OCI-LY3 (cell line): ENCODE data around the gene OSBPL3.
A peak's percentile ranks its signal among the peaks of the same experiment; 100 is the strongest.

ENCODE experiments used
- H2AFZ ChIP-seq: fragments of 200-600, 300-600 bp; shearing (Covaris generic); 2 replicates; pipeline ENCODE4 v1.6.0; 2014; ENCODE audit warnings: antibody characterized with exemption, low read depth, low read length
- H3K27ac ChIP-seq: fragments of 200-600, 300-600 bp; sonication (generic); 2 replicates; pipeline ENCODE4 v1.5.1; 2014; ENCODE audit warnings: mild to moderate bottlenecking, low read length, moderate library complexity, mixed read lengths
- H3K27me3 ChIP-seq: fragments of 200-600, 300-600 bp; sonication (generic); 2 replicates; pipeline ENCODE4 v1.6.1; 2014; ENCODE audit warnings: low read depth, low read length, mixed read lengths
- H3K36me3 ChIP-seq: fragments of 200-600, 300-600 bp; sonication (generic); replicated peaks from 2 replicates; pipeline ENCODE3; 2014; ENCODE audit warnings: low read depth, low read length, mixed read lengths
- H3K4me1 ChIP-seq: fragments of 300-600, 200-600 bp; sonication (generic); 2 replicates; pipeline ENCODE4 v1.6.1; 2014; ENCODE audit warnings: low read length, mixed read lengths
- H3K4me2 ChIP-seq: fragments of 200-600, 300-600 bp; sonication (generic); 2 replicates; pipeline ENCODE4 v1.6.1; 2014; ENCODE audit warnings: low read length, mixed read lengths
- H3K4me3 ChIP-seq: fragments of 300-600, 200-600 bp; sonication (generic); 2 replicates; pipeline ENCODE4 v1.5.1; 2014; ENCODE audit warnings: antibody characterized with exemption, mild to moderate bottlenecking, low read length, moderate library complexity
- H3K79me2 ChIP-seq: fragments of 300-600, 200-600 bp; shearing (Covaris generic); 2 replicates; pipeline ENCODE4 v1.6.1; 2014; ENCODE audit warnings: mild to moderate bottlenecking, low read length, mixed read lengths
- H3K9ac ChIP-seq: fragments of 300-600, 200-600 bp; shearing (Covaris generic); 2 replicates; pipeline ENCODE4 v1.6.0; 2014; ENCODE audit warnings: mild to moderate bottlenecking, low read length, moderate library complexity
- H3K9me3 ChIP-seq: fragments of 200-600, 300-600 bp; shearing (Covaris generic); 2 replicates; pipeline ENCODE4 v1.6.1; 2014; ENCODE audit warnings: low read length, mixed read lengths; ENCODE audit not compliant: insufficient read depth
- H4K20me1 ChIP-seq: fragments of 200-600, 300-600 bp; sonication (generic); 2 replicates; pipeline ENCODE4 v1.6.1; 2016; ENCODE audit warnings: low read length, mixed read lengths; ENCODE audit not compliant: insufficient read depth
- EZH2phosphoT487 ChIP-seq: fragments of 200-600 bp; shearing (Covaris generic); IDR thresholded peaks from 2 replicates; pipeline ENCODE4 v1.6.1; 2018; ENCODE audit warnings: antibody characterized with exemption, mixed run types, low read depth
- TF ChIP-seq, protein P1 (sequence below): fragments of 200-600, 300-600 bp; sonication (generic); IDR thresholded peaks from 2 replicates; pipeline ENCODE4 v1.5.1; 2014; ENCODE audit warnings: antibody characterized with exemption, low read length, low read depth

The OSBPL3 gene

DNA sequence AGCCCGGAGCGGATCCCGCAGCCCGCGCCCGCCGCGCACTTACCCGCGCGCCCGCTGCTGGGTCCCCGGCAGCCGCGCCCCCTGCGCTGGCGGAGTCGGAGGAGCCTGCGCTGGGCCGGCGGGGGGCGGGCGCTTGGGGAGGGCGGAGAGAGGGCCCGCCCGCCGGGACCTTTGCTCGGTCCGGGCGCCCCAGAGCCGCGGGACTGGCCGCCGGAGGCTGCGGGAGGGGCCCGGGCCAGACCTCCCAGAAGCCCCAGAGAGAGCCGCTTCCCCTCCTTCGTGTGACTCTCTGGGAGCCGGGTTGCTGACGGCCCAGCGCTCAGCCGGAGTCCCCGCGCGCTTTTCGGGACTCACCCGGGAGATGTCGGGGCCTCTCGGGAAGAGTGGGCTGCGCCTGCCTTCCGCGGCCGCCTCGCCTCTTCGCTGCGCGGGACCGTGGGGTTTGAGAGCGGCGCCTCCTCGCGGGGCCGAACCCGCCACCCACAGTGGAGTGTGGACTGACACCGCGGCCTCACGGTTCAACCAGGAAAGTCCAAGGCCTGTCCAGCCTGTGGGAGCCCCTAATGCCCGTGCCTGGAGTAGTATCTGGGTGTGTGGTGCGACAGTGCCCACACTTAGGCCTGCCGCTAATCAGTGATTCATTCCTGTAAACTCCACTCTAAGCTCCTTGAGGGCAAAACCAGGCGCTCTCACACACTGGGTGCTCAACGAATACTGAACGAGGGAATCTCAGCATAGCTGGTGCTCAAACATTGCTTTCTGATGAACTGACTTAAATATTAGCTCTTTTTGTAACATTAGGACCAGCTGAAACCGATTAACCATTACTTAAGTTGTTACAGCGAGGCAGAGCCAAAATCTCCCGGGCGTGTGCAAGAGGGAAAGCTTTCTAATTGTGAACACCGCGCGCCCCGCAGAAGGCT lies 222.4 kb downstream of the OSBPL3 start, which contains the start of gene GSDME:
Gene GSDME, minus strand, starts transcription at position 112 of the 923 bp plus-strand sequence. CDS start 7,690 bp downstream, outside the sequence.
- Histone ChIP-seq H3K9ac (peak within 1 kb of the TSS; percentile 55), H3K4me3 (peak within 1 kb of the TSS; percentile 76), H3K4me1 (peaks cover 17% of the 10 kb centered on the region), H4K20me1 (no peaks in the 10 kb centered on the region), H2AFZ (peak within 1 kb of the TSS; percentile 77), H3K9me3 (no peaks in the 10 kb centered on the region), H3K79me2 (no peaks in the 10 kb centered on the region), H3K27ac (no peak within 1 kb of the TSS), H3K27me3 (no peaks in the 10 kb centered on the region; the same call in 1 of the 2 replicates), H3K4me2 (peak within 1 kb of the TSS; percentile 99), H3K36me3 (no peaks in the 10 kb centered on the region)
- no peak for TF ChIP-seq EZH2phosphoT487
- TF ChIP-seq, protein P1, sequence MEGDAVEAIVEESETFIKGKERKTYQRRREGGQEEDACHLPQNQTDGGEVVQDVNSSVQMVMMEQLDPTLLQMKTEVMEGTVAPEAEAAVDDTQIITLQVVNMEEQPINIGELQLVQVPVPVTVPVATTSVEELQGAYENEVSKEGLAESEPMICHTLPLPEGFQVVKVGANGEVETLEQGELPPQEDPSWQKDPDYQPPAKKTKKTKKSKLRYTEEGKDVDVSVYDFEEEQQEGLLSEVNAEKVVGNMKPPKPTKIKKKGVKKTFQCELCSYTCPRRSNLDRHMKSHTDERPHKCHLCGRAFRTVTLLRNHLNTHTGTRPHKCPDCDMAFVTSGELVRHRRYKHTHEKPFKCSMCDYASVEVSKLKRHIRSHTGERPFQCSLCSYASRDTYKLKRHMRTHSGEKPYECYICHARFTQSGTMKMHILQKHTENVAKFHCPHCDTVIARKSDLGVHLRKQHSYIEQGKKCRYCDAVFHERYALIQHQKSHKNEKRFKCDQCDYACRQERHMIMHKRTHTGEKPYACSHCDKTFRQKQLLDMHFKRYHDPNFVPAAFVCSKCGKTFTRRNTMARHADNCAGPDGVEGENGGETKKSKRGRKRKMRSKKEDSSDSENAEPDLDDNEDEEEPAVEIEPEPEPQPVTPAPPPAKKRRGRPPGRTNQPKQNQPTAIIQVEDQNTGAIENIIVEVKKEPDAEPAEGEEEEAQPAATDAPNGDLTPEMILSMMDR, result no peak

DNA sequence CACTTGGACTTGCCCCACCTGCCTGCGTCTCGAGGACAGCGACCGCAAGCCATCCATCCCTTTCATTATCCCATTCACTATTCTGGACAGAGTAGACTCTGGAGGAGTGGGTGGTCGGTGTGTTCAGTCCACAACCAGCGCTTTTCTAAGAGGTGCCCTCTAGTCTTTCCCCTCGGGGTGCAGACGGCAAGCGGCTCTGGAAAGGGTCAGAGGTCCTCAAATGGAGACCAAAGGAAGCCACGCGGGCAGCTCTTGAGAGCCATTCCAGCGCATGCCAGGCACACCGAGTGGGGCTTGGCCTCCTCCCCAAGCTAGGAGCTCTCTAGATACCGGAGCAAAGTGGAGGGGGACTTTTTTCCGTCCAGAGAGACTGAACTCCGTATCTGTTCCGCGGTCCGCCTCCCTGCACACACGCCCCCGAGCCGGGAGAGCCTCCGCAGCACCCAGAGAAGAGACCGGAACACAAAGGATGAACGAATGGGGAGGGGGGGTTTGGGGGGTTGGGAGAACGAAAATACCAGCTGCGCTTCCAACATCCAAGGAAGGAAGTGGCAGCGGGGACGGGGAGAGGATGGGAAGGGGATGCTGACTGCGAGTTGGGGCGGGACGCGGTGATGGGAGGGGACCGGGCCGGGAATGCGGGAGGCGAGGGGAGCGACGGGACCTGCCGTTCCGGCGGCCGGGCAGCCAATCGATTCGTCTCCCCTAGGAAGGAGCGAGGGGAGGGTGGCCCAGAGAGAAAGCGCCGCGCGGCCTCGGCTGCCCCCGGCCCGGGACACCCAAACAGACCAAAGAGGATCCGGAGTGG lies 223.2 kb downstream of the OSBPL3 start:
- Histone ChIP-seq H3K4me1 (peaks cover 17% of the 10 kb centered on the region), H3K27me3 (no peaks in the 10 kb centered on the region; the same call in 1 of the 2 replicates), H3K4me3 (peak overlapping the region; percentile 76), H3K79me2 (no peaks in the 10 kb centered on the region), H3K4me2 (peak overlapping the region; percentile 99), H2AFZ (peak overlapping the region; percentile 52; the same call in 1 of the 2 replicates), H3K36me3 (no peaks in the 10 kb centered on the region), H3K27ac (no peak overlapping the region), H4K20me1 (no peaks in the 10 kb centered on the region), H3K9ac (peak overlapping the region; percentile 55), H3K9me3 (no peaks in the 10 kb centered on the region)
- TF ChIP-seq, protein P1, result no peak
- no peak for TF ChIP-seq EZH2phosphoT487

DNA sequence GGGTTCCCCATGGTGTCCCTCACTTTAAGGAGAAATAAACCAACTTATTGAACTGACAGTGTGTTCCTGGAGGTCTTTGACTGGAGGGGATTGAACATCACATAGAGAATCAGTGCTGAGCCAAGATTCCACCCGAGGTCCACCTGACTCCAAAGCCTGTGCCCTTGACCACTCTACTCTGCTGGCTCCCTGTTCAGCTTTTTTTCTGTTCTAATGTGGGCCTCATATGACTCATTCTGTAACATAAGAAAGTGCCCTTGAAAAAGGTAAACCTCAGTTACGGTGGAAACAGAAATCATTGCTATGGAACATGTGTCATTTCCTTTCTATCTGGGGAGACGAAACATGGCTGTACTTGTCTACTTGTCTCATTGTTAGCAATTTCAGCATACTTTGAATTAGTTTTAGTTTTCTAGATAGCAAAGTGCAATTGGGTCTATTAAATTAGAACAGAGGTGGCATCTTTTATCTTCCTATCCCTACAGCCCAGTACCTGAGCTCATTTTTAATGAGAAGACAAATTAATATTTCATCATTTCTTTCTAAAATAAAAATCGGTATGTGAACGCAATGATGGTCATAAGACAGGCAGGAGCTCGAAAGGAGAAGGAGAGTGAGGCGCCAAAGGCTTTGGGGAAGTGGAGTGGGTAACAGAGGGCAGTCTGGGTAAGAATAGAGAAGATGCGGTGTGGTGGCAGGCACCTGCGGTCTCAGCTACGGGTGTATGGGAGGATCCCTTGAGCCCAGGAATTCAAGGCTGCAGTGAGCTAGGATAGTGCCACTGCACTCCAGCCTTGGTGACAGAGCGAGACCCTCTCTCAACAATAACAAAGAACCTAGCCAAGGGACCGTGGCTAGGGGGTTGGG lies 224.2 kb downstream of the OSBPL3 start:
- no peaks in the 10 kb centered on the region; the same call in 1 of the 2 replicates for H3K27me3 ChIP-seq
- no peak overlapping the region for H2AFZ ChIP-seq
- H3K79me2 ChIP-seq, result no peaks in the 10 kb centered on the region
- H4K20me1 ChIP-seq, result no peaks in the 10 kb centered on the region
- no peak for TF ChIP-seq EZH2phosphoT487
- TF ChIP-seq, protein P1, result no peak
- H3K9me3 ChIP-seq, result no peaks in the 10 kb centered on the region
- H3K36me3 ChIP-seq, result no peaks in the 10 kb centered on the region
- no peak overlapping the region for H3K27ac ChIP-seq
- peak overlapping the region; percentile 99 for H3K4me2 ChIP-seq
- H3K9ac ChIP-seq, result peak overlapping the region; percentile 55
- H3K4me3 ChIP-seq, result peak overlapping the region; percentile 76
- H3K4me1 ChIP-seq, result peaks cover 17% of the 10 kb centered on the region
